LHCN-M2 (cell line): ENCODE data around the gene EDAR. TPM values are rescaled to one million over a fixed set of nuclear protein-coding genes. Genes with fewer than 3 reads are reported as not detected.

Experiments
- DNase-seq: peaks from one replicate; pipeline ENCODE4 v3.0.0-alpha.2; 2012; ENCODE audit warnings: low read depth
- polyA plus RNA-seq: library from polyadenylated mRNA; unstranded; fragments of >200 nt; gene quantifications from one replicate; pipeline ENCODE4 v1.2.1, GENCODE V29; 2012; ENCODE audit warnings: missing spikeins
- total RNA-seq: library from RNA; depleted of rRNA; stranded (reverse); fragments of >200 nt; gene quantifications from 2 replicates; pipeline ENCODE4 v1.2.3, GENCODE V29; 2014; rRNA removed

The EDAR gene
- total RNA-seq, result not detected in 2 replicates
- not detected for polyA plus RNA-seq

DNA sequence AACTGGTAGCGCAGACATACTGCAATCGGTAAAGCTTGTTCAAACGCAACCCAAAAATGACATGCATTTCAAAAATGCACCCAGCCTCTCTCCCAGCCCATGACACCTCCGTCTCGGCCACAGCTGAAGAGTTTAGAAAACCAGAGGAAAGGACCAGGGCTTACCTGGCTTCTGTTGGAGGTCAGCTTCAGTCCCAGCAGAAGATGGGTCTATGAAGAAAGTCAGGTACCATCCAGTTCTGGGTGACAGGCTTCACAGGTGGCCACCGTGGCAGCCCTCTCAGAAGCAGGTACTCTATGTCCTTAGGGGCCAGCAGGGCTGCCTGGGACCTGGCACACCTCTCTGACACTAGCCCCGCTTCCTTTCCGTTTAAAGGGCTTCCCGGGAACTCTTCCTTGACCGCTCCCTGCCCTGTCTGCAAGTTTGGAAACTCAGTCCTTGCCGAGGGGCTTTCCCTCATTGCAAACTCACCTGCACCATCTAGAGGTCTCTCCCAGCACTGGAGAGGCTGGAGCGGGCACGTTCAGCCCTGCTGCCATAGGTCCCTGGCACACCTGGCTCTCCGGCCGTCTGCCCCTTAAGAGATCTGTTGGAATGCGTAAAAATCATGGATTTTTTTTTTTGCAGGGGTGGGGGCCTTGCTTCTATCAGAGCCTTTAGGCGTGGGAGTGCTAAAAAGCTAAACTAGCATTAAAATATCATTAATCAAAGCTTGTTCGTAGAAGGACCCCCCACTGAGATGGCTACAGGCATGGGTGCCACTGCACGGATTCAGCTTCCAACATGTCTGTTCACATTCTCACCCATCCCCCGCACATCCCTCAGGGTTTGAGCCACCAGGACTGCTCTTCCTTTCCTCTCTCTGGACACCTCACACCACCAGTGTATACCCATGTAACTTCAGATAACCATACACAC, at the start of gene EDAR:
TSS of gene EDAR (minus strand) at position 425 of the 918 bp plus-strand sequence. CDS start 58,206 bp downstream, outside the sequence.
- no peak for DNase-seq

DNA sequence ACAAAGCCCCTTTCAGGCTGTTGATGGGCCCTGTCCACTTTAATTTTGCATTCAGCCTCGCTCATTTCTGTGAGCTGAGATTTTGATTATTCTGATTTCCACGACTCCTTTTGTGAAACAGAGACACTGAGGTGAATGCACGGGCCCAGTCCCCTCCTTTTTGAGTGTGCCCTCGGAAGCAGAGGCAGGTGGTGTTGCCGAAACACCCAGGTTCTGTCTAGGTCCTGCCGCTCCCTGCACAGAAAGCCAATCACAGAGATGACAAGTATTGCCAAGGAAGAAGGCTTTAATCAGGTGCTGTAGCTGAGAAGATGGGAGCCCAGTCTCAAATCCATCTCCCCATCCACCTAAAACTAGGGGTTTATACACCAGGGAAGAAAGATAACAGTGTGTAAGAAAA, 44.2 kb upstream of the EDAR start:
- DNase-seq, result no peak

GRCh38 chr2:109032229-109032820, 43.3 kb upstream of the EDAR start:
- DNase-seq, result no peak

GRCh38 chr2:109031476-109032228, 42.6 kb upstream of the EDAR start:
- no peak for DNase-seq

DNA sequence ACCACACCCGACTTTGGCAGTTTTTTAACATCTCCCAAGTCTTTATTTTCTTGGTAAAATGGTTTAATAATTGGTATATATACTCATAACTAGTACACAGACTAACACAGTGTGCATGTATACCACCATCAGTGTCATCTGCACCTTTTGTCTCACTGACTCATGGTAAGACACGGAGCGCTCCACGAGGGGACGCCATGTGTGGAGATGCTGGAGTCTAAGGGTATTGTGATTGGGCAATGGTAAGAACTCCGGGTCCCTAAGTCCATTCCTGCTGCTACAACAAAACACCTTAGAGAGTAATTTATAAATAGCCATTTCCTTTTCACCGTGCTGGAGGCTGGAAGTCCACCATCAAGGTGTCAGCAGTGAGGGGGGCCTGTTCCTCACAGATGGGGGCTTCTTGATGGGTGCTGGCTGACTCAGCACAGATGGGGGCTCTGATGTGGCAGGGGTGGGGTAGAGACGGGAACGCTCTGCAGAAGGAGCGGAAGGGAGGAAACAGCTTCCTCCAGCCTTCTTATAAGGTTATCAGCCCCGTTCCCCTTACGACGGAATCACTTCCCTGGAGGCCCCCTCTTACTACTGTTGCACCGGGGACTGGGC, 42.0 kb upstream of the EDAR start:
- no peak for DNase-seq

DNA sequence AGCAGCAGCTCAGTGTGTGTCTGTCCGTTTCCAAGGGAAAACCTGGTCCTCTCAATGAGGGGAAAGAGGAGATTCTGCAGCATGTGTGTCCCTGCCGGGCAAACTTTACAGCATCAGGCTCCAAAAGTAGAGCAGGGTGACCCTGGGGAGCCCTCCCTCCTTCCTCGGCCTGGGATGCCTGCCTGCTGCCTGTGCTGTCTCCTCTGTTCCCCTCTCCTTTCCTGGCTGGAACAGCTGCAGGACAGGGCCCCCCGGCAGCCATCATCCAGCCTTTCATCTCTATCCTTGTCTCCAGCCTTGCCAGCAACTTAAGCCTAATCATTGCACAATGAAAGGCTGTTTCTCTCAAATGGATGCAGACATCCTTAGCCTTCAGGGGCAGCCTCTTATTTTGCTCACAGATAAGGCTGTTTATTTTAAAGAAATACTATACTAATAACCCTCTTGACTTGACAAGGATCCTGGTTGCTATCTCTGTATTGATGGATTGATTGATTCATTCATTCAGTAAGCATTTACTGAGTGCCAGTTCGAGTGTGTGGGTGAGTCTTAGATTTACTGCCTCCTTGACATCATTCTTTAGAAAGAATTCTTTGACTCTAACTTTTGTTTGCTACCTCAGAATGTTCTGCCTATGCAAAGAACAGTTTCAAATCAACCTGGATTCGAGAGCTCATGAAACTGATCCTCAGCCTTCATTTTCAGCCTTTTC, 40.6 kb upstream of the EDAR start:
- no peak for DNase-seq

GRCh38 chr2:109028738-109029489, 39.9 kb upstream of the EDAR start:
- DNase-seq, result no peak

DNA sequence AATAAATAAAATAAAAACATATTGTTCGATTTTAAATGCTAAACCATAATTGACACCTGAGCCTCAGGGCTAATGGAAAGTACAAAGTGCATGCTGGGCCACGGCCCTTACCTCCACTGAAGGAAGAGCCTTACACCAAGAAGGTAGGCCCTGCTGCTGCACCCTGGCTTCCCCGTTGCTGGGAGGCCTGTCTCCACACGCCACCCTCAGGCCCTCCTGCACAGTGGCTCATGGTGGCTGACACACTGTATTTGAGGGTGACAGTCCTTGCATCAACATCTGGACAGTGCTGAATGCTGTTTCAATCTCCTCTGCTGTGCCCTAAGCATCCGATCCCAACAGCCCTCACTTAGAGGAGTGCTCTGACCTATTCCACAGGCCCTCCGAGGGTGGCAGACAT, 39.3 kb upstream of the EDAR start:
- no peak for DNase-seq

DNA sequence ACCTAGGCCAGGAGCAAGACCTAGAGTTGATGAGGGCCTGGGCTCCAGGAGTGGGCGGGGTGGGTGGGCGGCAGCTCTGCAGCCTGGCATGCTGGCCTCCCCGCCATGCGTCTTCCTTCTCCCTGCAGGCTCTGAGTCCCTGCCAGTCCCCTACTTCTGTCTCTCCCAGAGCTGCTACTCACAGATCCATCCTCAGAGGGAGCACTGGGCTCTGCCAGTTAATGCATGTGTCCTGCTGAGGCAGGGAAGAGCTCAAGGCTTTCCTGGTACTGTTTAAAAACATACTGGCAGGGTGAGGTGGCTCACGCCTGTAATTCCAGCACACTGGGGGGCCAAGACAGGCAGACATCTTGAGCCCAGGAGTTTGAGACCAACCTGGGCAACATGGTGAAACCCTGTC, 38.7 kb upstream of the EDAR start:
- no peak for DNase-seq

- DNase-seq, result no peak
Observed at GRCh38 chr2:109024477-109024876, 35.5 kb upstream of the EDAR start.

DNA sequence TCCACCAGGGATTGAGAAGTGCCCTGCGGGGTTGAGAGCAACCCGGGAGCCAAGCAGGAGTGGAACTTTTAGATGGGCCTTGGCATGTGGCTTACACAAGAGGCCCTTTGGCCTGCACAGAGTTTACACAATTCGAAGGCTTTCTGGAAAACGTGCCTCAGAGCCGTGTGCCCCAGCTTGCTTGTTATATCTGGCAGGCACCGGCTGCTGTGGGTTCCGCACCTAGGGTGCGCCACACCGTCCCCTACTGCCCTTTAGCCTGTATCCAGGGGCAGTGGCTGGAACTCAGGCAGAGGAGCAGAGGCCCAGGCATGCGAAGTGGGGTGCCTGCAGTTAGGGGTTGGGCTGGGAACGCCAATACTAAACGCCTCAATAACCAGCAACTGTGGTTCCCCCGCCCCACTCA, 32.9 kb upstream of the EDAR start:
- DNase-seq, result no peak

DNA sequence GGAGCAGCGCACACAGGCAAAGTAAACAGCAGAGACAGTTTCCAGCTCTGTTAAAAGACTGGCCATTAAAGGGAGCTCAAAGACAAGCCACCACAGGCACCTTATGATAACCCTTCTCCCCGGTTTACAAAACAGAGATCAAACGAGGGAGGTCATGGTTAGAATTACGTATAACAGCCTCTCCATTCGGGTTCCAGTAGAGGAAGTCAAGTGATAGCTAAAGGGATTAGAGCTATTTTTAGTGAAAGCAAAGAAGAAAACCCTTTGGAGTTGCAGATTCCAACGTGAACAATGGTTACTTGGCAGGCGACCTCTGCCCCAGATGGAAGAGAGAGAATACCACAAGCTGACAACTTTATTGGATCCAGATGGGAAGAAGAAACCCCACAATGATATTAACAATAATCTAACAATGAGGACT, 31.2 kb upstream of the EDAR start:
- peak; percentile 7 for DNase-seq

DNA sequence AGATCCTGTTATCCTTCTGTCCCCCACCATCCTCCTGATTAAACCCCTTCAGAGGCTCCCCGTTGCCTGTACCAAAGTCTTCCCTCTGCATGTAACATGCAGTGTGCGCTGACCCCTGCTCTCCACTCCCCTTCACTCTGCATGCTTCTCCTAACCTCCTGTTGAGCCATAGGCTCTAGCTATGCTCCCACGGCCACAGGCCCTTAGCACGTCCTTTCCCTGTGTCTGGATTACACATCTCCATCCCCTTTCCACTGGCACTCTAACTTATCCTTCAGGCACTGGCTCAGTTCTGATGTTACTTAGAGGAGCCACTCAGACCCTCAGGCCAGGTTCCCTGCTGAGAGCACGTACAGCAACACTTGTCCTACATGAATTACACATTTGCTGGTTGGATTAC, 29.4 kb upstream of the EDAR start:
- DNase-seq, result no peak

DNA sequence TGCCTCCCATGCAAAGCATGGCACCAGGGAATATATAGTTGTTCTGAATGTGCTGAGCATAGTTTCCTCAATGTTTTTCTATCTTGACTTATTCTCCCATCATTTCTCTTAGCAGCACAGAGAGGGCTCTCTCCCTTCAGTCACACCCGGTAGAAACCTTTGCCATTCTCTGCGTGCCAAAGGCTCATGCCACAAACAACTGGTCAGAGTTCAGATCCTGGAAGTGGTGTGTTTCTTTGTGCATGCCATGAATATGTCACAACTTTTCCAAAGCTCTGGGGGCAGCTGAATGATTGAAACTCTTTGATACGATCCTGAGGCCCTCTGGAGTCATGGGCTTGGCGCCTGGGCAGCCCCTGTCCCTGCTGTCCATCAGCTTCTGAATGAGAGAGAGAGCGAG, 28.0 kb upstream of the EDAR start:
- DNase-seq, result no peak

DNA sequence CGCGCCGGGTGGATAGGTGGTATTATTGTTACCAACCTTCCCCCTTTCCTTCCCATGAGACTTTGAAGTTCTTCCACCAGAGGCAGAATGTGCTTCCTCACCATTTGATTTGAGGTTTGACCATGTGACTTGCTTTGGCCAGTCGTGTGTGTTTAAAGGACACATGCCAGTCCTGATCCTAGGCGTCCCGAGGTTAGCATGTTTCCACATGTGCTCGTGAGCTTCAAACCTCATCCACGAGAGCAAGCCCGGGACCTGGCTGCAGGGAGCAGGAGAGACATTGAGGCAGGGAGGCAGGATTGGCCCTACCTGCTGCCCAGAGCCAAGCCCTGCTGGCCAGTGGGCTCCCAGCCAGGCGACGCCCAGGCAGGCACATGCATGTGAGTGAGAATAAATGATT, 27.4 kb upstream of the EDAR start:
- DNase-seq, result no peak

GRCh38 chr2:109014476-109014875, 25.5 kb upstream of the EDAR start:
- DNase-seq, result no peak

GRCh38 chr2:109013051-109013450, 24.0 kb upstream of the EDAR start:
- DNase-seq, result no peak

GRCh38 chr2:109009920-109010610, 21.0 kb upstream of the EDAR start:
- peak; percentile 34 for DNase-seq

- no peak for DNase-seq
Observed at GRCh38 chr2:109006971-109007370, 18.0 kb upstream of the EDAR start.

DNA sequence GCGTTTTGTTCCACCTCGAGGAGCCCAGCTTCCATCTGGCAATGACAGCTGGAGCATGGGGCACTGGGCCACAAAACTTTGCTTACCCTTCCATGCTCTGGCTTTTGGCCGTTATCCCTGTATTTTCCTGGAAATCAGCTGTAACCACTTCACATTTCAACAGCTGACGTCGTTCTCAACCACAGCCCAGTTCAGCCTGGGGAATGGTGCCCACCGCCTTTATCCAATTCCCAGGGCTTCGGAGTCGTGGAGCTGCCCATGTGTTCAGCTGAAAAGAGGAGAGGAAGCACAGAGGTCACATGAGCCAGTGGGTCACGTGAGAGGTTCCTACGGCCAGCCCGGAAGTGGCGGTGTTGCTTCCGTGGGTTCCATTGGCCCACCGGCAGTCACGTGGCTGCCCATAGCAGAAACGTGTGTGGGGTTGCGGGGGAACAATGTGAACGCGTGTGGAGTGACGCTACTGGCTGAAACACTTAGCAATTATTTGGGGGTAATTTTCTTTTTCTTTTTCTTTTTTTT, 16.7 kb upstream of the EDAR start:
- DNase-seq, result peak; percentile 40
